ENCODE results near the gene TBC1D17.

DNA sequence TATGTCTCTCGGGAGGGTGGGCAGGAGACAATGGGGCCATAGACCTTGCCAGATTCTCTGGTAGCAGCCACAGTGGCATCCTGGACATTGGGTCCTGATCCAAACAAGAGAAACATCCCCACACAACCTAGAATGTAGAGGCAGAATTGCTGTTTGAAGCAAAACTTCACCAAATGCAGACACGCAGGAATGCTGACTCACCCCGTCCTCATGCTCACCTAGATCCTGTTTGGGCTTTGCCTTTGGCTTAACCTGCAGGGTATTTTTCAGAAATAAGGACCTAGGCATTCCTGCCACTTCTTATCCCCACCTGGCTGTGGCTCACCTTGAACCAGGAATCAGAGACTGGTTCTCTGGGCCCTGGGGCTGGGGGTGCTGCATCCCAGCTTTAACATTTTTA, 7.3 kb downstream of the TBC1D17 start:
- TF ChIP-seq POLR2AphosphoS5 (IDR thresholded peaks at IDR 0.05; ENCODE audit: low read depth, low read length) (no peak), POLR2A (IDR thresholded peaks at IDR 0.05; ENCODE audit: low read depth, low read length) (no peak), TAF1 (IDR thresholded peaks at IDR 0.05; ENCODE audit: low read depth, low read length) (no peak), SPI1 (IDR thresholded peaks at IDR 0.05; ENCODE audit: low read depth, low read length) (no peak), PAX5 (IDR thresholded peaks at IDR 0.05; ENCODE audit: insufficient read depth, low read length, severe bottlenecking) (no peak)

Data from GM12891 (cell line).